ENCODE results near the gene SACM1L.

Gene SACM1L

DNA sequence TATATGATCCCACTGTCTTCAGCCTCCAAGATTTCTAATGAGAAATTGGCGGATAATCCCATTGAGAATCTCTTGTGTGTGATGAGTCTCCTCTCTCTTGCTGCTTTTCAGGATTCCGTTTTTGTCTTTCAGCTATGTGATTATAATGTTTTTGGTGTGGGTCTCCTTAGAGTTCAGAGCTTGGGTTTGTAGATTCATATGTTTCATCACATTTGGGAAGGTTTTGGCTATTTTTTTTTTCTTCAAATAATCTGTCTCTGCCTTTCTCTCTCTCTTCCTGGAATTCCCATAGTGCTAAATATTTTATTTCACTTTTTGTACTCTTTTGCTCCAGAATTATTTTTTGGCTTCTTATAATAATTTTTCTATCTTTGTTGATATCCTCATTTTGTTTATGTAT is 40.4 kb downstream of the SACM1L start:
- Histone ChIP-seq H3K27ac (ENCODE audit: low read length) (no peak overlapping the region), H3K4me3 (ENCODE audit: low read length) (no peak overlapping the region), H3K79me2 (ENCODE audit: low read length) (0 out of 2 replicates have a peak, but pooled peaks cover 4% of the 10 kb centered on the region), H3F3A (ENCODE audit: insufficient read depth, low read length) (no peaks in the 10 kb centered on the region), H3K9me3 (replicated peaks; ENCODE audit: insufficient read depth, low read length) (no peaks in the 10 kb centered on the region), H3K4me1 (ENCODE audit: low read length) (no peaks in the 10 kb centered on the region), H4K20me1 (ENCODE audit: insufficient read depth, low read length) (no peaks in the 10 kb centered on the region), H3K27me3 (replicated peaks; ENCODE audit: insufficient read depth, low read length) (no peaks in the 10 kb centered on the region), H3K9me2 (replicated peaks; ENCODE audit: insufficient read depth, low read length) (no peaks in the 10 kb centered on the region), H3K36me3 (replicated peaks; ENCODE audit: insufficient read depth, low read length) (no peaks in the 10 kb centered on the region; the same call in 1 of the 2 replicates), H3K4me2 (ENCODE audit: low read depth, low read length) (no peak overlapping the region), H3K9ac (ENCODE audit: low read length) (no peak overlapping the region), H2AFZ (ENCODE audit: low read length) (no peak overlapping the region)
- DNase-seq, result no peak
- TF ChIP-seq EZH2phosphoT487 (IDR thresholded peaks at IDR 0.05; ENCODE audit: low read length), result no peak
- TF ChIP-seq EZH2 (optimal IDR thresholded peaks at IDR 0.05; ENCODE audit: low read depth, low read length), result no peak
- TF ChIP-seq, protein P1, sequence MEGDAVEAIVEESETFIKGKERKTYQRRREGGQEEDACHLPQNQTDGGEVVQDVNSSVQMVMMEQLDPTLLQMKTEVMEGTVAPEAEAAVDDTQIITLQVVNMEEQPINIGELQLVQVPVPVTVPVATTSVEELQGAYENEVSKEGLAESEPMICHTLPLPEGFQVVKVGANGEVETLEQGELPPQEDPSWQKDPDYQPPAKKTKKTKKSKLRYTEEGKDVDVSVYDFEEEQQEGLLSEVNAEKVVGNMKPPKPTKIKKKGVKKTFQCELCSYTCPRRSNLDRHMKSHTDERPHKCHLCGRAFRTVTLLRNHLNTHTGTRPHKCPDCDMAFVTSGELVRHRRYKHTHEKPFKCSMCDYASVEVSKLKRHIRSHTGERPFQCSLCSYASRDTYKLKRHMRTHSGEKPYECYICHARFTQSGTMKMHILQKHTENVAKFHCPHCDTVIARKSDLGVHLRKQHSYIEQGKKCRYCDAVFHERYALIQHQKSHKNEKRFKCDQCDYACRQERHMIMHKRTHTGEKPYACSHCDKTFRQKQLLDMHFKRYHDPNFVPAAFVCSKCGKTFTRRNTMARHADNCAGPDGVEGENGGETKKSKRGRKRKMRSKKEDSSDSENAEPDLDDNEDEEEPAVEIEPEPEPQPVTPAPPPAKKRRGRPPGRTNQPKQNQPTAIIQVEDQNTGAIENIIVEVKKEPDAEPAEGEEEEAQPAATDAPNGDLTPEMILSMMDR (IDR thresholded peaks at IDR 0.05; ENCODE audit: low read length), result no peak

DNA sequence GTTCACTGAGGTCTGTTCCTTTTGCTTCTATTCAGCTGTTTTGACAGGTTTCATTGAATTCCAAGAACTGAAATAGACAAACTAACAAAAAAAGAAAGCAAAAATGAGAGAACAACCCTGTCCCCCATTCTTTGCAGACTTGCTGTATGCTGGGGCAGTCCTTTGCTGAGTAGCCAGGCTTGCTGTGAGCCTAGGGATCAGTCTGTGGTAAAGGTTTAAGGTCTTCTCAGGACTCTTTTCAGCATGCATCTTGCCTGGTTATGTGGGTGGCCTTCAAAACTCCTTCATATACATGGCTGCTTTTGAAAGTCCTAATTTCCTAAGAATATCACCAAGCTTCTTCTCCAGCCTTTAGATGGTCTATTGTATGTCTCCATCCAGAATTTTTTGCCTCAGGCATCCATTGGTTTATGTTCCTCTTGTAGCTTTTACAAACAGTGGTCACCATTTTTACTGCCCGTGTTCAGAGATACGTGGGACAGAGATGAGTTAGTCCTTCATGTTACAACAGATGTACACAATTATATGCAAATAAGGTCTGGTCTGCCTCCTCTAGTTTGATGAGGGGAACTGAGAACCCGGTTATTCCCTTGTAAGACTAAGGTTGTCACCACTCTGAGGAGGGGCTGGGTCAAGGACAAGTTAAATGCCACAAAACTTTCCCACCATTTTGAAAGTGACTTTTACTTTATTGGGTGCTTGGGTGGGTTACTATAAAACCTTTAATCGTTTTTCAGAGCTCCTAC is 41.4 kb downstream of the SACM1L start:
- H3K4me3 ChIP-seq (ENCODE audit: low read length), result no peak overlapping the region
- no peaks in the 10 kb centered on the region for H3K9me2 ChIP-seq (replicated peaks; ENCODE audit: insufficient read depth, low read length)
- no peaks in the 10 kb centered on the region for H3K27me3 ChIP-seq (replicated peaks; ENCODE audit: insufficient read depth, low read length)
- TF ChIP-seq EZH2 (optimal IDR thresholded peaks at IDR 0.05; ENCODE audit: low read depth, low read length) (no peak), EZH2phosphoT487 (IDR thresholded peaks at IDR 0.05; ENCODE audit: low read length) (no peak)
- TF ChIP-seq, protein P1 (IDR thresholded peaks at IDR 0.05; ENCODE audit: low read length), result no peak
- H3K4me1 ChIP-seq (ENCODE audit: low read length), result no peaks in the 10 kb centered on the region
- 0 out of 2 replicates have a peak, but pooled peaks cover 4% of the 10 kb centered on the region for H3K79me2 ChIP-seq (ENCODE audit: low read length)
- H3F3A ChIP-seq (ENCODE audit: insufficient read depth, low read length), result no peaks in the 10 kb centered on the region
- no peaks in the 10 kb centered on the region for H3K9me3 ChIP-seq (replicated peaks; ENCODE audit: insufficient read depth, low read length)
- H3K27ac ChIP-seq (ENCODE audit: low read length), result no peak overlapping the region
- no peak overlapping the region for H3K9ac ChIP-seq (ENCODE audit: low read length)
- H4K20me1 ChIP-seq (ENCODE audit: insufficient read depth, low read length), result no peaks in the 10 kb centered on the region
- H3K36me3 ChIP-seq (replicated peaks; ENCODE audit: insufficient read depth, low read length), result no peaks in the 10 kb centered on the region; the same call in 1 of the 2 replicates
- no peak overlapping the region for H3K4me2 ChIP-seq (ENCODE audit: low read depth, low read length)
- DNase-seq, result no peak
- no peak overlapping the region for H2AFZ ChIP-seq (ENCODE audit: low read length)

DNA sequence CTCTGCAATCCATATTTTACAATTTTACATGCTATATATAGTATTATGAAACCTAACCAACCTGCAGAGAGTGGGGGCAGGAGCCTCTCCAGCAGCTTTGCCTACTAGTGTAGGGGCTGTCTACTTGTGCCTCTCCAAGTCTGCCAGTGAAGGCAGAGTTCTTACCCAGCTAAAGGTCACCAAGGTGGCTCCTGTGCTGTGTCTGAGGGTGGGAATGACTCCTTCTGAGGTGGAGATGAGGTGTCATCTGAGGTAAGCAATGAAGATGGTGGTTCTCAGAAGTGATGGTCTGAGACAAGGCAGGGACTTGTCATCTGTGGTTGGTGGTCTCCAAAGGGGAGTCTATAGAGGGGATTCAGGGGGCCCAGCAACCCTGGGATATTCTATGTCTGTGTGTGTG is 47.5 kb downstream of the SACM1L start:
- H3K9ac ChIP-seq (ENCODE audit: low read length), result no peak overlapping the region
- H3K4me1 ChIP-seq (ENCODE audit: low read length), result peaks cover 10% of the 10 kb centered on the region
- H3K27me3 ChIP-seq (replicated peaks; ENCODE audit: insufficient read depth, low read length), result no peaks in the 10 kb centered on the region
- no peaks in the 10 kb centered on the region for H3K9me3 ChIP-seq (replicated peaks; ENCODE audit: insufficient read depth, low read length)
- DNase-seq, result no peak
- H3F3A ChIP-seq (ENCODE audit: insufficient read depth, low read length), result no peaks in the 10 kb centered on the region
- no peaks in the 10 kb centered on the region for H4K20me1 ChIP-seq (ENCODE audit: insufficient read depth, low read length)
- H3K9me2 ChIP-seq (replicated peaks; ENCODE audit: insufficient read depth, low read length), result no peaks in the 10 kb centered on the region
- no peak overlapping the region for H3K4me2 ChIP-seq (ENCODE audit: low read depth, low read length)
- H3K36me3 ChIP-seq (replicated peaks; ENCODE audit: insufficient read depth, low read length), result peaks cover 8% of the 10 kb centered on the region; the same call in 1 of the 2 replicates
- TF ChIP-seq EZH2phosphoT487 (IDR thresholded peaks at IDR 0.05; ENCODE audit: low read length), result no peak
- TF ChIP-seq EZH2 (optimal IDR thresholded peaks at IDR 0.05; ENCODE audit: low read depth, low read length), result no peak
- TF ChIP-seq, protein P1 (IDR thresholded peaks at IDR 0.05; ENCODE audit: low read length), result no peak
- H3K4me3 ChIP-seq (ENCODE audit: low read length), result no peak overlapping the region
- no peak overlapping the region for H3K27ac ChIP-seq (ENCODE audit: low read length)
- no peaks in the 10 kb centered on the region for H3K79me2 ChIP-seq (ENCODE audit: low read length)
- H2AFZ ChIP-seq (ENCODE audit: low read length), result no peak overlapping the region

All from MM.1S (cell line).